Endothelial cell (in vitro differentiated cells): ENCODE results near the gene ERCC6L. TPM values are rescaled to one million over a fixed set of nuclear protein-coding genes. Genes with fewer than 3 reads are reported as not detected.
A peak's percentile ranks its signal among the peaks of the same experiment; 100 is the strongest.

Experiments
- DNase-seq: peaks from one replicate; pipeline ENCODE4 v3.0.0; 2021; ENCODE audit warnings: low spot score
- H3K27ac Mint-ChIP-seq: one replicate; pipeline ENCODE4 v1.8.0; 2021; ENCODE audit warnings: mixed read lengths, inconsistent platforms; ENCODE audit not compliant: unreplicated experiment
- H3K27me3 Mint-ChIP-seq: one replicate; pipeline ENCODE4 v1.8.0; 2021; ENCODE audit warnings: mild to moderate bottlenecking, moderate library complexity, mixed read lengths, inconsistent platforms; ENCODE audit not compliant: unreplicated experiment
- H3K36me3 Mint-ChIP-seq: one replicate; pipeline ENCODE4 v1.8.0; 2021; ENCODE audit warnings: mild to moderate bottlenecking, low read depth, mixed read lengths, inconsistent platforms; ENCODE audit not compliant: unreplicated experiment
- H3K4me1 Mint-ChIP-seq: one replicate; pipeline ENCODE4 v1.8.0; 2021; ENCODE audit warnings: mild to moderate bottlenecking, mixed read lengths, inconsistent platforms; ENCODE audit not compliant: unreplicated experiment
- H3K4me3 Mint-ChIP-seq: one replicate; pipeline ENCODE4 v1.8.0; 2021; ENCODE audit warnings: mild to moderate bottlenecking, mixed read lengths, inconsistent platforms; ENCODE audit not compliant: unreplicated experiment
- H3K9me3 Mint-ChIP-seq: one replicate; pipeline ENCODE4 v1.8.0; 2021; ENCODE audit warnings: mixed read lengths, inconsistent platforms; ENCODE audit not compliant: unreplicated experiment
- total RNA-seq: library from RNA; stranded (reverse); fragmentation: NEBNext Ultra II Directional; extraction: Animal tissue kit (Norgen Biotek cat#: 25700); gene quantifications from one replicate; pipeline ENCODE4 v1.2.1, GENCODE V29; 2021; ENCODE audit not compliant: unreplicated experiment
- TF ChIP-seq, protein P1 (sequence below): fragments of 200-600 bp; sonication (generic); IDR thresholded peaks from one replicate; pipeline ENCODE4 v1.5.0; 2021; ENCODE audit warnings: antibody characterized with exemption; ENCODE audit not compliant: unreplicated experiment

ERCC6L gene
- total RNA-seq, 1 donor from 2014 or later, result 1.7 TPM

DNA sequence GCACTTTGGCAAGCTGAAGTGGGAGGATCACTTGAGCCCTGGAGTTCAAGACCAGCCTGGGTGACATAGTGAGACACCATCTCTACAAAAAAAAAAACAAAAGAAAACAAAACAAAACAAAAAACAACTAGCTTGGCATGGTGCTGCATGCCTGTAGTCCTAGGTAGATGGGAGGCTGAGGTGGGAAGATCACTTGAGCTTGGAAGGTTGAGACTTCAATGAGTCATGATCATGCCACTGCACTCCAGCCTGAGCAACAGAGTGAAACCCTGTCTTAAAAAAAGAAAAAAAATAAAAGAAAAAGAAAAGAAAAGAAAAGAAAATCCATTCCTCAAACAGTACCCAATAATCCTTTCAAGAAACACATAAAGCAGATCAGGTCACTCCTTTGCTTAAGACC, 14.9 kb upstream of the ERCC6L start:
- H3K36me3 Mint-ChIP-seq, result no peaks in the 10 kb centered on the region
- H3K27me3 Mint-ChIP-seq, result peaks cover 2% of the 10 kb centered on the region
- no peaks in the 10 kb centered on the region for H3K4me1 Mint-ChIP-seq
- DNase-seq, result no peak
- H3K27ac Mint-ChIP-seq, result no peak overlapping the region
- H3K4me3 Mint-ChIP-seq, result no peak overlapping the region
- H3K9me3 Mint-ChIP-seq, result no peaks in the 10 kb centered on the region
- TF ChIP-seq, protein P1, sequence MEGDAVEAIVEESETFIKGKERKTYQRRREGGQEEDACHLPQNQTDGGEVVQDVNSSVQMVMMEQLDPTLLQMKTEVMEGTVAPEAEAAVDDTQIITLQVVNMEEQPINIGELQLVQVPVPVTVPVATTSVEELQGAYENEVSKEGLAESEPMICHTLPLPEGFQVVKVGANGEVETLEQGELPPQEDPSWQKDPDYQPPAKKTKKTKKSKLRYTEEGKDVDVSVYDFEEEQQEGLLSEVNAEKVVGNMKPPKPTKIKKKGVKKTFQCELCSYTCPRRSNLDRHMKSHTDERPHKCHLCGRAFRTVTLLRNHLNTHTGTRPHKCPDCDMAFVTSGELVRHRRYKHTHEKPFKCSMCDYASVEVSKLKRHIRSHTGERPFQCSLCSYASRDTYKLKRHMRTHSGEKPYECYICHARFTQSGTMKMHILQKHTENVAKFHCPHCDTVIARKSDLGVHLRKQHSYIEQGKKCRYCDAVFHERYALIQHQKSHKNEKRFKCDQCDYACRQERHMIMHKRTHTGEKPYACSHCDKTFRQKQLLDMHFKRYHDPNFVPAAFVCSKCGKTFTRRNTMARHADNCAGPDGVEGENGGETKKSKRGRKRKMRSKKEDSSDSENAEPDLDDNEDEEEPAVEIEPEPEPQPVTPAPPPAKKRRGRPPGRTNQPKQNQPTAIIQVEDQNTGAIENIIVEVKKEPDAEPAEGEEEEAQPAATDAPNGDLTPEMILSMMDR, result no peak

DNA sequence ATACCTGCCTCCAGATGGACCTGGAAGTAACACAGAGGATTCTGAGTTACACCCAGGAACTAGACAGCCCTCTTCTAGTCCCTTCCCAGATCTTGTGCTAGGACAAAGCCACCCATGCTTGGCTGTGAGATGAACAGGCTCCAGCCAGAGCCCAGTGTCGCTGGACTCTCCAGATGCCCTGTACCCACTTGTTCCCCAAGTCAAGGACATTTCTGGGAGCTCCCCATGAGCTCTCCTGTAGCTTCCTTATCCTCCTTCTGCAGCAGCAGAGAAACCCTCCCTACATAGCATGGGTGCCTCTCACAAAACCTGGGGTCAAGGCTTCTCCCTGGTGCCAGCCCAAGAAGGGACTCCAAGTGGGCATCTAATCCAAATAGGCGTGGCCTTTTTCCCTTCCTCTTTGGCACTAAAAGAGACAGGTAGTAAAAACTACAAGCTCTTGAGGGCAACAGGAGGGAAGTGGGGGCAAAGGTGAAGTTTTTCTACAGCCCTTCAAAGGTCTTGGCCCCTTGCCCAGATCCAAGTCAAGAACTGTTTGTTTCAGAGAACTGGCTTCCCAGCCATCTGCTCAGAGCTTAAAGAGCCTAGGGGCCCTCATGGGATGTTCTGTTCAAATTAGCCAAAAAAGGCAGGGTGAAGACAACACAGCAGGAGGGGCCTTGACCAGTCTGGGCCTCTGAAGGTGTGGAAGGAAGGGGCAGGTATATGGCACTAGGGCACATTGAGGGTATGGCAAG, 8.5 kb upstream of the ERCC6L start:
- Mint-ChIP-seq H3K4me3 (no peak overlapping the region), H3K27ac (no peak overlapping the region), H3K36me3 (no peaks in the 10 kb centered on the region), H3K9me3 (no peaks in the 10 kb centered on the region), H3K4me1 (peaks cover 9% of the 10 kb centered on the region), H3K27me3 (peaks cover 2% of the 10 kb centered on the region)
- TF ChIP-seq, protein P1, result no peak
- no peak for DNase-seq

DNA sequence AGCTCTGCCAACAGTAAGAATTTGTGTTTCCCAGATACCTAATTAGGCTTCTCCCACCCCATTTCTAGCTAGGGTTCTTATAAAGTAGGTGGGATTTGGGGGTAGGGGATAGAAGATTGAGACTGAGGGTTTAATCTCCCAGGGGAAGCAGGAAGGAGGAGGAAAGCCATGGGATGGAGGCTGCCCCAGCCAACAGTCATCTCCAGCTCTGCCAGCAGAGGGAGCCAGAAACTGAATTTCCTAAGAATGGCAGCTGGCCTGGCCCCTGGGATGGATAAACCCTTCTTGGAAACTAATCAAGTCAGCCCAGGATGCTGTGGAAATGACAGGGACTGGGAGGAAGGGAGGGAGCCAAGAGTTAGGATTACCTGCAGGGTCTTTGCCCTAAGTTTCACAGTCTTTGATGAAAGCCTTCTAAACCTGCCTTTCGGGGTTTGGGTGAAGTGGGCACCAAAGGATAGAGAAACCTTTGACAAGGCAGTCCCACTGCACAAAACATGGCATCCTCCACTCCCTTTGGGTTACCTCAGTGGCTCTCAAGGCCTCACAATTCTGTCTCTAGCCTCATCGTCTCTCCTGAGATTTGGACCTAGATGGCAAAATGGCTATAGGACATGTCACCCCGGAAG, 6.7 kb upstream of the ERCC6L start:
- peak; percentile 62 for DNase-seq
- TF ChIP-seq, protein P1, result peak; percentile 58
- Mint-ChIP-seq H3K4me1 (peaks cover 9% of the 10 kb centered on the region), H3K27me3 (no peaks in the 10 kb centered on the region), H3K9me3 (no peaks in the 10 kb centered on the region), H3K27ac (no peak overlapping the region), H3K4me3 (no peak overlapping the region), H3K36me3 (no peaks in the 10 kb centered on the region)

DNA sequence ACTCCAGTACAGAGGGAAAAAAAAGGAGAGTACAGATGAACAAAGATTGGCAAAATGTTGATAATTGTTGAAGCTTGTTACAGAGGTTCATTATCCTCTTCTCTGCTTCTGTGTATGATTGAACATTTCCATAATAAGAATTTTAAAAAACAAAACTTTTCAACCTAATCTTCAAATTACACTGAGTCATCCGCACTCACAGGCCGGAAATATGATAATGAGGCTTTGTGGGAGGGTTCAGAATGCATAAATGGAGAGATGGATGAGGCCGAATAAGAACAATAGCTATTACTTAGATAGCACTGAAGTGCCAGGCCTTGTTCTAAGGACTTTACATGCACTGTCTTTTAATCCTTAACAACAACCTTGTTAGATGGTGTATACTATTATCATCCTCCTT, 4.6 kb upstream of the ERCC6L start:
- H3K36me3 Mint-ChIP-seq, result no peaks in the 10 kb centered on the region
- TF ChIP-seq, protein P1, result no peak
- H3K27ac Mint-ChIP-seq, result no peak overlapping the region
- no peaks in the 10 kb centered on the region for H3K9me3 Mint-ChIP-seq
- peaks cover 9% of the 10 kb centered on the region for H3K4me1 Mint-ChIP-seq
- DNase-seq, result no peak
- no peaks in the 10 kb centered on the region for H3K27me3 Mint-ChIP-seq
- no peak overlapping the region for H3K4me3 Mint-ChIP-seq

DNA sequence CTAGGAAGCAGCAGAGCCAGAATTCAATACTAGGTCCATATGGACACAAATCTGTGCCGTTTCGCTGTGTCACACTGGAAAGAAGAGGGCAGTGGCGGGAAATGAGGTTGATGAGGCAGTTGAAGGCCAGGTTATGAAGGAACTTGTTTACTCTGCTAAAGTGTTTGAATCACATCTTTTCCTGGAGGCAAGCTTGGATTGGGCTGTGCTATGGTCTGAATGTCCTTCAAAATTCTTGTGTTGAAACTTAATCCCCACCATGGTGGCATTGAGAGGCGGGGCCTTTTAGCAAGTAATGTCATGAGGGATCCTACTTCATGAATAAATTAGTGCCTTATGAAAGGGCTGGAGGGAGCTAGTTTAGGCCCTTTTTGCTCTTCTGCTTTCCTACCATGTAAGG, 2.1 kb upstream of the ERCC6L start:
- no peaks in the 10 kb centered on the region for H3K9me3 Mint-ChIP-seq
- TF ChIP-seq, protein P1, result no peak
- H3K4me1 Mint-ChIP-seq, result no peaks in the 10 kb centered on the region
- no peaks in the 10 kb centered on the region for H3K36me3 Mint-ChIP-seq
- no peak overlapping the region for H3K27ac Mint-ChIP-seq
- DNase-seq, result no peak
- H3K27me3 Mint-ChIP-seq, result no peaks in the 10 kb centered on the region
- no peak overlapping the region for H3K4me3 Mint-ChIP-seq
